NCI-H2081 (cell line): ENCODE results near the gene MRPS33.
A peak's percentile ranks its signal among the peaks of the same experiment; 100 is the strongest.
"Not testable (repeated sequence)": the region's sequence is repeated elsewhere in the genome, so short reads cannot be mapped to it uniquely, and the experiment has no call there.

Source experiments
- DNase-seq, 2 experiments: peaks; one replicate each; lab custom pipeline; 2025; lab: John Stamatoyannopoulos, UW

MRPS33 gene

GRCh38 chr7:141012044-141012685 lies 2.6 kb downstream of the MRPS33 start:
- peak; percentile 82 to 84 for DNase-seq

- DNase-seq = no peak
Measured at GRCh38 chr7:141011443-141011842, 3.3 kb downstream of the MRPS33 start.

GRCh38 chr7:141003172-141004065 lies 11.3 kb downstream of the MRPS33 start:
- no peak for DNase-seq

GRCh38 chr7:141001546-141001945 lies 13.2 kb downstream of the MRPS33 start:
- no peak for DNase-seq

- no peak for DNase-seq
Measured at GRCh38 chr7:141001122-141001521, 13.6 kb downstream of the MRPS33 start.

- DNase-seq = no peak
Measured at GRCh38 chr7:140998715-140999114, 16.0 kb downstream of the MRPS33 start.

GRCh38 chr7:140992422-140992821 lies 22.3 kb downstream of the MRPS33 start:
- no peak for DNase-seq

- DNase-seq = no peak
Measured at GRCh38 chr7:140990193-140990962, 24.4 kb downstream of the MRPS33 start.

GRCh38 chr7:140989068-140989467 lies 25.7 kb downstream of the MRPS33 start:
- no peak for DNase-seq

GRCh38 chr7:140983802-140984201 lies 30.9 kb downstream of the MRPS33 start:
- no peak for DNase-seq

- no peak for DNase-seq
Measured at GRCh38 chr7:140982508-140982907, 32.2 kb downstream of the MRPS33 start.

GRCh38 chr7:140981951-140982350 lies 32.8 kb downstream of the MRPS33 start:
- DNase-seq = no peak

GRCh38 chr7:140977741-140978140 lies 37.0 kb downstream of the MRPS33 start:
- DNase-seq = no peak

- DNase-seq = no peak
Measured at GRCh38 chr7:140972876-140973829, 41.6 kb downstream of the MRPS33 start.

- no peak for DNase-seq
Measured at GRCh38 chr7:140972344-140972743, 42.4 kb downstream of the MRPS33 start.

- DNase-seq = no peak
Measured at GRCh38 chr7:140967438-140967837, 47.3 kb downstream of the MRPS33 start.

- DNase-seq = no peak
Measured at GRCh38 chr7:140966561-140967233, 48.1 kb downstream of the MRPS33 start.

- DNase-seq = no peak
Measured at GRCh38 chr7:140961117-140961516, 53.6 kb downstream of the MRPS33 start.

GRCh38 chr7:140956997-140957396 lies 57.8 kb downstream of the MRPS33 start:
- DNase-seq = not testable (repeated sequence)
